Stimulated activated CD8-positive, alpha-beta memory T cell treated with anti-CD3 and anti-CD28 coated beads, Interleukin-4, amount 100 ng/mL, for 24 hours (primary cell): ENCODE measurements around the gene ANO2.

Experiments
- DNase-seq: peaks from one replicate; pipeline ENCODE4 v3.0.0-alpha.2; 2020; ENCODE audit warnings: low read depth

ANO2 gene

DNA sequence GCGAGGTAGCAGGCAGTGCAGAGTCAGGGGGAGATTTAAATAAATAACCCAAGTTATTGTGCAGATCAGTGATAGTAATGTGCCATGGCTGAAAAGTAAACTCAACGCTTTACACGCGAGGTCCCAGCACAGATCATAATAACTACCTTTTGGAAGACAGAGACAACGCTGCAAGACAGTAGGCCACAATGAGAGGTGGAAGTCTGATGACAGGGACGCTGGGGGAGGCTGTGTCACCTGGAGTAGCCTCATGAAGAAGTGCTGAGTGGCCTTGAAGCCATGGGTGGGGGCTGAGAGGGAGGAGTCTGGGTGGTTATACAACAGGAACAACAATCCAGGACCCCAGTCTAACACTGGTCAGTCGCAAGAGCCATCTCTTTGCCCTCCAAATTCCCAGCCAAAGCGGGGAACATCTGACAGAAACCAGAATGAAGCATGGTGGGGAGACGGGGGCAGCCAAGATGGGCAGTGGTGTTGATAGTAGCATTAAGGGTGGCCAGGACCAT, 28.2 kb downstream of the ANO2 start:
- no peak for DNase-seq

DNA sequence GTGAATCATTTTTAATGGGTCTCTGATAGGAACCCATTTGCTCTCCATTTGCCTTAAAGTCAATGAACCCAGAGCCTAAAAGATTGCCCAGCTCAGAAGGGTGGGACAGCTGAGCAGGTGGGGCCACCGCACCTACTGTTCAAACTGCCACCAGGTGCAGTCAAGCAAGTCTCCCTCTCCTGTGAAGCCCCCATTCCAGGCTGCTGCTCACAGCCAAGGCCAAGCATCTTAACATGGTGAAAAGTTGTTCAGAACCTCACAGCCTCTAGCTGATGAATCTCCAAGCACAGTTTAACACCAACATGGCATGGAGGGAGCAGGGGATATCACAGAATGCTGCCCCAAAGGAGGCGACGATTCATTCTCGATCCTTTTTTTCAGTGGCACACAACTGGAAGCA, 29.5 kb downstream of the ANO2 start:
- DNase-seq, result no peak

DNA sequence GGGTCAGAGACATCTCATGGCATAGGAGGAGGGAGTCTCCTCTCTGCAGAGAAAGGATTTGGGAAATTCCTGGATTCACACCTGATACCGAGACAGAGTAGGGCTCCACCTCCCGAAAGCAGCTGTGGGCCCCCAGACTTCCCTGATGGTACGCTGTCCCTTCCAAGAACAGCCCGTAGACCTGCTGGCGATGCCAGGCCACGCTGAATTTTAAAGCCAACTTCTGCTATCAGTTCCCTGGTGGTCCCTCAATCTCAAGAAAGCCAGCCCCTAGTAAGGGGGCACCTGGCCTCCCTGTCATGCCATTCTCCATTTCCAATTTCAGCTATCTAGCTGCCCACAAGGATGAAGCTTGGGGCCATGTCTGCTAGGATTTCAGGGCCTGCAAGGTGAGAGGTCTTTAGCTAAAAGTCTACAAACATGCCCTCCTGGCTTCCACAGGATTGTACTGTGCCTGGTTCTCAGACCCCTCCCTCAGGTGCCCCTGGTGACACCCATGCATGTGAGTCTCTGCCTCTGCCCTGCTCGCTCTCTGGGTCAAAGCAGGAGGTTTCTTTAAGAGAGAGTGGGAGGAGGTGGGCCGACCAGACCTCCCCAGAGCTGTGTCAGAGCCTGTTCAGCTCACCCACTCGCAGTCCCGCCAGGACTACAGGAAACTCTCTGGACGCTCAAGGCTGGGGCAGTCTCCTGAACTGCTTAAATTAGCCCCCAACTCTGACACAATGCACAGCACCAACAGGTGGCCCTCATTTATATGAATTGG, 30.5 kb downstream of the ANO2 start:
- DNase-seq, result no peak

DNA sequence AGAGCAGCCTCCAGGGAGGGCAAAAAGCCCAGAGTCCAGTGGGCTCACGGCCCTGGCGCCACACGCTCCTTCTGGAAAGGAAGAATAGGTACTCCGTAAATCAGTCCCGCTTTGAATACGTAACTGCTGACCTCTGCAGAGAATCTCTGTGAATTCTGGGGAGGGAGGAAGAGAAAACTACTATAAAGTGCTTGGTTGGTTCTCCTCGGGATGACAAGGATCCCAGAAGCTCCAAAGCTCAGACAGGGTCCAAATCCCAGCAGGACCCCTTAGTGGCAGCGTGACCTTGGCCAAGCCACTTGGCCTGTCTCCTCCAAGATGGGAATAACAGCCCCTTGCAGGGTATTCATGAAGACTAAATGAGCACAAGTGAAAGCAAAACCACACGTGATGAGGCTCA, 31.7 kb downstream of the ANO2 start:
- DNase-seq, result no peak

DNA sequence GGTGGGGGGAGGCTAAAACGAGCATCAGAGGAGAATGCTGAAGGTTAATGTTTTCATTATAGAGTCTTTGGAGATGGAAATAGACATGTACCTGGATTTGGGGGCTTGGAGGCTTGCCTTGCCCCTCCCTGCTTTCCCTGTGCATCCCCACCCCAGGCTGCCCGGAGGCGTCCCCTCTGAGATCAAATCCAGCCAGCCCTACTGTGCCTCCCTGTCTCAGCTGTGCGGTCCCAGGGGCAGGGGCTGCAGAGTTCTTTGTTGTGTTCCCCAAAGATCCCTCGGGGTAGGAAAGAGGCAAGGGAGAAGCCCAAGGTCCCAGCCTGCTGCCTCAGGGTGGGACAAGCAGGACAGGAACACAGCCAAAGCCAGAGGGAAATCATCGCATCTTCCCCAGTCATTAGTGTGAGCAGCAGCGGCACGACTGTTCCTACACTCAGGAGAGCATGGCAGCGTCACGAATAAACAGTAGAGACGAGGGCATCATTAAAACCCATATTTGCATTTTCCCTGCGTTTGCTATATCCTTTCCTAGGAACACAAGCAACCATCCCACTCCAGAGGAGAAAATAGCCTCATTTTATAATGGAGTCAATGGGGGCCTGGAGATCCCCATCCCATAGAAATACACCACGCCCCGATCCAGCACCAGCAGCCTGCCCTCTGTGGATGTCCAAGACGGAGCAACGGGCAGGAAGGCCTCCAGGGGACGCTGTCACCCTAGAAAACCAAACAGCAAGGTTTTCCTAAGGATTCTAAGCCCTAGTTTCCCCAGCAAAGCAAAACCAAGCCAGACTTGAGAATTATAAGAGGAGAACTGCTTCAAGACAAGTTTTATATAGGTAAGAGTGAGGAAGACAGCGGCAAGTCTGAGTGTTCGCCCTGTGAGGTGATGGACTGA, 32.4 kb downstream of the ANO2 start:
- no peak for DNase-seq

DNA sequence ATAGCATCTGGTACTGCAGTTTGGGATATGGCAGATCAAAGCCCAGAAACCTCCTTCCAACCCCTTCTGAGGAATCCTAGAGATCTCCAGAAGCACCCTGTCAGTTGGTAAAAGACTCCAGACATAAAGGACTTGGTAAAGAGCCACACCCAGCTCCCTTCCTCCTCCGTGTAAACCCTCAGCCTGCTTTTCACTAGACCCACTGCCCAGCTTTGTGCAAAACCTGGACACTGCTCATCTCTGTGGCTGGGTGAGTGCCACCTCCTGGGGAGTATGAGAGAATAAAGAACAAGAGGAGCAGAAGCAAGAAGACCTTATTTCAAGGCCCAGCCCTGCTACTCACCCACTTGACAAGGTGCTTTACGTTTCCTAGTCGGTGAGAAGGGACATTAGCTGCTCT, 33.0 kb downstream of the ANO2 start:
- no peak for DNase-seq

DNA sequence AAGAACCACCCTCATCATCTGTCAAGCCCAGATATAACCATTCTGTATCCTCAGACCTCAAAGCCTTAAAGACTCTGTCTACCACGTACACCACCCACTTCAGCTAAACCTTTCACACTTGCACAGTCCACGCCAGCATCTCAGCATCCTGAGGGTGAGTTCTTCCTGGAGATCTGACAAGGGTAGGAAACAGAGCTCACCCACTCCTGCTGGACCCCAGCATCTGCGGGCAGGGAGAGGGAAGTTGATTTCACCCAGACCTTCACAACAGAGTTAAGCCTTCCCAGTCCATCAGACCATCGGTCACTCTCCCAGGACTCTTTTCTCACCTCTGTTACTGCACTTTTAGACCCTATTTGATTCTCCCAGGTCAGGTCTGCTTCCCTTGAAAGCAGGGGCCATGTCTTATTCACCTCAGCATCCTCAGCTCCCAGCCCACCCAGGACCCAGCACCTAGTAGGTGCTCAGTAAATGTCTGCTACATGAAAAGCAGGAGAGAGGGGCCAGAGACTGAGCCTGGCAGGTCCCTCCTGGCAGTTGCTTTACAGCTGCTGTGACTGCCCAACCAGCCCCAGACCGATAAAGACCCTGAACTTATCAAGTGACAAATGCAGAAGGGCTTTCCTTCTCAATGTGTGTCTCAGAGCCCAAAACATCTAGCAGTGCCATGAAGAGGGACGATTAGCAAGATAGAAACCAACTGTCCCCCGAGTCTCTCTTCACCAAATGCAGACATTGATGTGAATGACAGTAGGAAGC, 34.1 kb downstream of the ANO2 start:
- no peak for DNase-seq

DNA sequence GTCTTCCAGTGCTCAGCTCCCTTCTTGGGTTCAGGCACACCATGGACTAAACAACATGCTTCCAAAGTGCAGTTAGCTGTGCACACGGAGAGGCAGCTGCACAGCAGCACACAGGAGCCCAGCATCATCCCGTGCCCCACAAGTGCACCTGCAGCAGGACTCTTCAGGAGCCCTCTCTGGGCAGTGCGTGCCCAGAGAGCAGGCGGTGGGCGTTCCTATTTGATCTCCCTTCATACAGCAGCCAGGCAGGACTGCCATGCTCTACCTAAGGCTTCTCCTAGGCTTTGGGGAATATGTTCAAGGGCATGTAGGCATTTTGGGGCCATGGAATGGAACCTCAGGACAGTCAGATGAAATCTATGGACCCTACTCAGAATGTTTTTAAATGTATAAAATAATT, 35.5 kb downstream of the ANO2 start:
- no peak for DNase-seq

DNA sequence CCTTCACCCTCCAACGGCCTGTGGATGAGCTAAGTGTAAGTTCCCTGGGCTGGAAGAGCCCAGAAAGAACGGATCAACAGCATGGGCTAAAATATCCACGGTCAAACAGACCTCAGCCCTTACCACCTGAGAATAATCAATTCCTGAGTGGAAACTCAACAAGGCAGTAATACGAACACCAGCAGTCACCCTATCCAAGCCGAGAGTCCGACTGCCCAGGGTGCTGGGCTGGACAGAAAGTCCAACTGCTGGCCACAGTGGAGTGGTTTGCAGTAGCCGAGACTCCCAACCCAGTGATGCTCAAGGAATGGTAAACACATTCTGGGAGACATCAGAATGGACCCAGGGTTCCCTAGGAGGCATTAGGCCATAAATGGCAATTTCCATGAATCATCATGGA, 36.8 kb downstream of the ANO2 start:
- no peak for DNase-seq

DNA sequence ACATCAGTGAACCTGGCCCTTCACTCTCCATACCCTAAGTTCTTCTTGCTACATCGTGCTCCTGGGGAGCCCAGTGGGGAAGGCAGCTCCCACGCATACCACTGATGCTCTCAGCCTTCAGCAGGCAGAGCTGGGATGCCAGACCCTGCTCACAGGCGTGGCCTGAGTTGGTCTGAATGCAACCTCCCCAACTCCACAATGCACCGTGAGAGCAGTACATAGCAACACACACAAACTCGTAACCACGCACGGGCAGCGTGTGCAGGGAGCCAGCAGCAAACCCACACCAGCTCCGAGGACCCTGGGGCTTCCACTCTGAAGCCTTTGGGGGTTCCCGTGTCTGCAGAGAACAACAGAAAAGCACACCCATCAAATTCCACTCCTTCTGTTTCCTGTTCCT, 37.3 kb downstream of the ANO2 start:
- no peak for DNase-seq

DNA sequence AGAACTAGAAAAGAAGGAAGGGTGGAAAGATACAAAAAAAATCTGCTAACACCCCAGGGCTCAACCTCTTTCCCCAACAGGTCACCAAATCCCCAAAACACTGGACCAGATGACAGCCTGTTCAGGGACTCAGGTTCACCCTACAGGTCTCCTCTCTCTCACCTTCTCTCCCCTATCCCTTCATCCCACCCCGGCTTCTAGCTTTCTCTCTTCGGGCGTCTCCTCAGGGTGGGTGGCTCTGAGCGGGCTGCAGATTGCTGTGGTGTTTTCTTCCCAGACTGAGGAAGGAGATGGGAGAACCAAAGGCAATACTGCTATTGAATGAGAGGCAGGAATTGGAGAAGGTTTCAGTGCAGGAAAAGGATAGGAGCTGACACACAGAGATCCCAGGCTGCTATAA, 39.3 kb downstream of the ANO2 start:
- no peak for DNase-seq

DNA sequence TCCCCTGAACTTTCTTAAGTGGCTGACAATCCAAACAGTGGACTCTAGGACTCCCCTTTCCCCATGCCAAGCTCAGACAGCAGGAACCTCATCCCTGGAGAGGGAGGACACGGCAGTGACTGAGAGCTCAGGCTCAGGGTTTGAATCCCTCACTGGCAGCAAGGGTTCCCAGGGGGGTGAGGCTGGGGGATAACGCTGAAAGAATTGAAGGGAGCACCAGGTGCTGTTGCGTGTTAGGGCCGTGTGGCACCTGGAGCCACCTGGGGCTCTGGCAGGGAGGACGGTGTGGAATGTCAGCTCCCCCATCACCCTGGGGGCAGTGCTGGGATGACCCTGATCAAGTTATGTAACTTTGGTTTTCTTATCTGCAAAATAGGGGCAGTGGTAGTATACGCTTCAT, 40.1 kb downstream of the ANO2 start:
- DNase-seq, result no peak

DNA sequence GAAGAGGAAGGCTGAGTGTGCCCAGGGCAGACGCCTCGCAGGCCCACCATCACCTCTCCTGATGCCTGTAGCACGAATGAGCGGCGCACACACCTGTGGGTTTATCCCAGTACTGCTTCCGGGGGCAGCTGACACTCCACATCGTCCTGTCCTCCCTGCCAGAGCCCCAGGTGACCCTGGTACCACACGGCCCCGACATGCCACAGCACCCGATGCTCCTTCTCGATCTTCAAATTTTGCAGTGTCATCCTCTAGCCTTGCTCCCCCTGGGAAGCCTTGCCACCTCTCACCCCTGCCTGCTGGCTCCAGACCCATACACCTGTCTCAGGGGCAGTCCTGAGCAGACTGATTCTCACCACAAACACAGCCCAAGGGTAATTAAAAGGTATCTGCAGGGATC, 40.6 kb downstream of the ANO2 start:
- DNase-seq, result no peak

DNA sequence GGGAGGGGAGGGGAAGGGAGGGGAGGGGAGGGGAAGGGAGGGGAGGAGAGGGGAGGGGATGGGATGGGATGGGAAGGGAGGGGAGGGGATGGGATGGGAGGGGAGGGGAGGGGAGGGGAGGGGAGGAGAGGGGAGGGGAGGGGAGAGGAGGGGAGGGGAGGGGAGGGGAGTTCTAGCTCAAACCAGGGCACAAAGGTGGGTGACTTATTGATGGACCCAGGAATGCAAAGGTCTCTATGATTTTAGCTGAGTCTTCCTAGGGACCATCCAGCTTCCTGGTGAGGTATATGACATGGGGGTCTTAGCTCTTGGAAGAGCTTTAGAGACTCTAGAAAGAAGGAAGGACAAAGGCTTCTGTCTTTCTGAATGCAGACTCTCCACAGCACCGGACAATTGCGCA, 42.3 kb downstream of the ANO2 start:
- DNase-seq, result no peak

DNA sequence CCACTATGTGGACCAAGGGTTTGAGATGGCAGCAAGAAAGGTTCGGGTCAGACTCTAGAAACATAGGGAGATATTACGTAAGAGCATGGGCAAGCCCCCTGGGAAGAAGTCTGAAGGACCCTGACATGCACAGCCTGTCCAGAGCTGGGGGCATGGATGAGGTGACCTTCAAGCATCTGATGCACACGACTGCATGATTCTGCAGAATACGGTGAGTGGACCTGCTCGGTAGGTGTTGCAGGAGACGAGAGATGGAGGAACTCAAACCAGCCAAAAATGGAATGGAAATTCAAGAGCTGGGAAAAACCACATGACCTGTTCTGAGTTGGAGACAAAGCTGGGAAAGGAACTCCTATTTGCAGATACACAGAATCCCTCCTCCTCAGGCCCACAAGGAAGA, 43.6 kb downstream of the ANO2 start:
- no peak for DNase-seq

DNA sequence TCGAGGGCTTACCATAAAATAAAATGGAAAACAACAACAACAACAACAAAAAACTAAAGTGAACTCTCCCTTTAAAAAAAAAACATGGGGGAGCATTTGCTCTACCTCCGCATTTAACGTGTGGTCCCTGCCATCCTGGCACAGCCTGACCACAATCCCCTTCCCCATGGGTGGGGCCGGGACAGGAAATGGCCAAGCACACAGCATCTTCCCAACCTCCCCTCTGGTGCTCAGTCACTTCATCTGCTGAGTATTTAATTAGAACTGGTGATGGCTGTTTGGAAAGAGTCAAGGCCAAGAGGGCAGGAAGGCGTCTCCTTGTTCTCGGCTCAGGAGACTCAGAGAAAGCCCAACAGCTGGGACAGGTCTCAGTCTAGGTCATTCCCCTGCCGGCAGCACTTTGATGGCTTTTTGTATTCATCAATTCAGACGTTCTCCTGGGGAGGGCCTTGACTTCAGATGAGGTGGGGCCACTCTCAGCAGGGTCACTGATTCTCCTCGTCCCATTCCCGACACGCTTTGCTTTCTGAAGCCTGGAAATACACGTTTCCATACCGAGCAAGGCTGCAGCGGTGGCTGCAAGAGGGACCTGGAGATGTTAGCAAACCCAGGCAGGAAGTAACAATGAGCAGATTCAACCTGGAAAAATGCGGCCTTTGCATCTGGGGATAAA, 44.4 kb downstream of the ANO2 start:
- no peak for DNase-seq

DNA sequence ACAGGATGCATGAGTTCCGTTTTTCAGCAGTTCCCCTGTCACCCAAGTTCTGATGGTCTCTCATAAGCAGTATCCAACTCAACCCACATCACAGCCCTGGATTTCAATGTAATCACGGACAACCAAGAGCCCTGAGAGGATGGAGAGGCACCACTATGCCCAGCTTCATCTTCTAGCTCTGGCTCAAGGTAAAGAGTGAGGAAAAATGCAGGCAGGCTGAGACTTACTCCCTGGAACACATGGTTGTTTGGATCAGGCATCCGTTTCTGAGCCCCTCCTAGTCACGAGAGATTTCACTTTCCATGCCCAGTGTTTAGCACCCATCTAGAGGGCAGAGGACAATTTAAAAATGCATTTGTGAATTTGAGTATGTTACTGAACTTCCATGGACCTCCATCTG, 45.0 kb downstream of the ANO2 start:
- DNase-seq, result no peak

DNA sequence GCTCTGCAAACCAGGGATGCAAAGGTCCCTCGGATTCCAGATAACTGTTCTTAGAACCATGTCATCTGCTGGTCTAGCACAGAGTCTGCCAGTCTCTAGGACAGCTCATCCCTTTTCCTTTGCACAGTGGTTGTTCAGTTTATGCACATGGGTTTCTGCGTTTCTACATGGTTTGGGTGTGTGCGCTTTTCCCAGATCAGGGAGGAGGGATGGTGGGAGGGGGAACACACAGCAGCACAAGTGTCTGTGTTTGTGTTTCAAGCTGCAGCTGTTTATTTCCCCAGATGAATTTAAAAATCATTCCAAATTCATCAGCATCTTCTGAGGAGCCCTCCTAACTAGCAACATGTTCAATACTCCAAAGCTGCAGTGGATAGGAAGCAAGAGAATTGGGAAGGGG, 45.4 kb downstream of the ANO2 start:
- no peak for DNase-seq

DNA sequence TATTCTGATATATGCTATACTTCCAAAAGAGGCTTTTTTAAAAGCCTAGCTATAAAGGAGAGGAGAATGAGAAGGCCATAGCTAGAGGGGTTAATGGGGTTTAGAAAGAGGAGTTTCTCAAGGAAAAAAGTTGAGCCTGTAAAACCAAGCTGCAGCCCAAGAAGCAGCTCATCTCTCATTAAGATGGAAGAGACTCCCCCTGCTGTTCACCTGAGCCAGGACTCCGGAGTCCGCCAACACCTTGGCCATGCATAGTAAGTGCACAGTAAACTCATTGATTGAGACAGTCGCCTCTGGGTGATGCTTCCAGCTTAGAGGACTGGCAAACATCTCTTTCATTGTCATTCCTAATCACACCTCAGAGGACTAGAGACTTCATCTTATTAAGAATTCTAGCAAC, 46.2 kb downstream of the ANO2 start:
- DNase-seq, result no peak

DNA sequence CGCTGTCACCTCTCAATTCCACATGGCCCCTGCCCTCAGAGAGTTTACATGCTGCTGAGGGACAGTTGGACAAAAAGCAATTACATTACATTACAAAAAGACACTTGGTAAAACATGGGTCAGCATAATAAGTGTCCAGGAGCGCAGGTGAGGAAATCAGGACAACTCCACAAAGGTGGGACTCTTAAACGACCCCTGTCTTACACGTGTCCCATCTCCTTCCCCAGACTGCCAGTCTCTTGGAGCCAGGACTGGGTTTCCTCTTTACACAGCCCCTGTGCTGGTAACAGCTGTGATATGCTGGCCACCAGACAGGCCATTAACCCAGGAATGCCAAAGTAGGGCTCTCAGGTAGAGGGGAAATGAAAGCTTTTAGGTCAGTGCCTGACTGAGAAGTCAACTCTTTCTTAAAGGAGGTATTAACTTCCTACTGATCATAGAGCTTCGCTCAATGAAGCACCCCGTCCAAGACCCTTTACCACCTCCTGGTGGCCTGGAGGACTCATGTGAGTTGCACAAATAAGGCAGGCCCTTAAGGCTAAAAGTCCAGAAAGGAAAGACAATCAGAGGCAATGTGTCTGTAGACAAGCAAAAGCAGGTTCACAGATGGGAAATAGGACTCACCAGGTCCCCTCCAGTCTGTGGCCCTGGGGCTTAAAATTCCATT, 55.5 kb downstream of the ANO2 start:
- no peak for DNase-seq

DNA sequence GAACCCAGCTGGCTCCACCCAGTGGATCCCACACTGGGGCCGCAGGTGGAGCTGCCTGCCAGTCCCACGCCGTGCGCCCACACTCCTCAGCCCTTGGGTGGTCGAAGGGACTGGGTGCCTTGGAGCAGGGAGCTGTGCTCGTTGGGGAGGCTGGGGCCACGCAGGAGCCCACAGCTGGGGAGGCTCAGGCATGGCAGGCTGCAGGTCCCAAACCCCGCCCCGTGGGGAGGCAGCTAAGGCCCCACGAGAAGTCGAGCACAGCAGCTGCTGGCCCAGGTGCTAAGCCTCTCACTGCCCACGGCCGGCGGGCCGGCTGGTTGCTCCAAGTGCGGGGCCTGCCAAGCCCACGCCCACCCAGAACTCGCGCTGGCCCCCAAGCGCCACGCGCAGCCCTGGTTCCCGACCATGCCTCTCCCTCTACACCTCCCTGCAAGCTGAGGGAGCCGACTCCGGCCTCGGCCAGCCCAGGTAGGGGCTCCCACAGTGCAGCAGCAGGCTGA, 56.2 kb downstream of the ANO2 start:
- no peak for DNase-seq
